H1 (cell line): Measurements from ENCODE around the gene DENND2D. TPM values are rescaled to one million over a fixed set of nuclear protein-coding genes. Genes with fewer than 3 reads are reported as not detected.

ENCODE experiments used
- CTCF ChIA-PET: fragments of 300-600 bp; sonication (Branson Sonifier 250); formaldehyde crosslinking; loops from one replicate; lab custom pipeline; 2021; ENCODE audit not compliant: partially characterized antibody; lab: Charles Lee
- POLR2A ChIA-PET: fragments of 300-600 bp; sonication (Branson Sonifier 250); formaldehyde crosslinking; loops from one replicate; lab custom pipeline; 2021; ENCODE audit warnings: inconsistent platforms; ENCODE audit not compliant: partially characterized antibody; lab: Charles Lee
- DNase-seq, 2 experiments: peaks; one replicate each; pipeline versions ENCODE4 v3.0.0 to v3.0.0-alpha.2; 2010 to 2022; ENCODE audit warnings: low spot score in 2 of 2, low read depth in 1 of 2, mixed read lengths in 1 of 2
- FAIRE-seq: peaks from 2 replicates; lab custom pipeline; 2011; peaks lifted over from hg19 to GRCh38; lab: Jason Lieb, UNC
- H2AFZ ChIP-seq: 2 replicates; pipeline ENCODE4 v1.8.1; 2012; ENCODE audit warnings: low read length, inconsistent platforms
- H2AK5ac ChIP-seq: 2 replicates; pipeline ENCODE4 v1.6.1; 2013; ENCODE audit warnings: low read depth, low read length
- H2BK120ac ChIP-seq: replicated peaks from 2 replicates; pipeline ENCODE3; 2013; ENCODE audit warnings: low read depth, low read length, inconsistent platforms
- H2BK12ac ChIP-seq: 2 replicates; pipeline ENCODE4 v1.6.1; 2013; ENCODE audit warnings: low read depth, low read length
- H2BK15ac ChIP-seq: 2 replicates; pipeline ENCODE4 v1.6.1; 2013; ENCODE audit warnings: low read length
- H2BK20ac ChIP-seq: 2 replicates; pipeline ENCODE4 v1.6.1; 2013; ENCODE audit warnings: low read length
- H2BK5ac ChIP-seq: 2 replicates; pipeline ENCODE4 v1.6.1; 2013; ENCODE audit warnings: low read depth, low read length
- H3K14ac ChIP-seq: 2 replicates; pipeline ENCODE4 v1.6.1; 2013; ENCODE audit warnings: inconsistent platforms; ENCODE audit not compliant: insufficient read length
- H3K18ac ChIP-seq: 2 replicates; pipeline ENCODE4 v1.6.1; 2013; ENCODE audit warnings: low read length; ENCODE audit errors: extremely low read depth
- H3K23ac ChIP-seq: 2 replicates; pipeline ENCODE4 v1.6.1; 2013; ENCODE audit warnings: inconsistent platforms; ENCODE audit not compliant: insufficient read length
- H3K23me2 ChIP-seq: 2 replicates; pipeline ENCODE4 v1.6.1; 2013; ENCODE audit warnings: low read depth, low read length
- H3K27ac ChIP-seq: 2 replicates; pipeline ENCODE4 v1.6.1; 2011; ENCODE audit warnings: low read depth, low read length, inconsistent platforms
- H3K27me3 ChIP-seq, 4 experiments: replicated peaks in 1 of 4; 1 replicate in 1 of 4; 2 replicates in 3 of 4; pipeline versions ENCODE4 v1.6.1 to v1.8.1; 2011 to 2013; ENCODE audit warnings: low read length in 3 of 4, mild to moderate bottlenecking in 3 of 4, inconsistent platforms in 2 of 4, mixed read lengths in 2 of 4, moderate library complexity in 1 of 4; ENCODE audit not compliant: control insufficient read depth in 3 of 4, insufficient read depth in 3 of 4; ENCODE audit errors: extremely low read depth in 1 of 4
- H3K36me3 ChIP-seq, 4 experiments: 2 replicates each; pipeline versions ENCODE4 v1.6.1 to v1.8.1; 2011 to 2013; ENCODE audit warnings: mild to moderate bottlenecking in 4 of 4, low read length in 3 of 4, moderate library complexity in 2 of 4, control low read depth in 1 of 4, inconsistent platforms in 1 of 4; ENCODE audit not compliant: insufficient read depth in 4 of 4, control insufficient read depth in 2 of 4
- H3K4ac ChIP-seq: replicated peaks from 2 replicates; pipeline ENCODE3; 2013; ENCODE audit warnings: low read length, low read depth, mixed read lengths, inconsistent platforms; ENCODE audit not compliant: insufficient read length
- H3K4me1 ChIP-seq, 4 experiments: replicated peaks in 1 of 4; 1 replicate in 1 of 4; 2 replicates in 3 of 4; pipeline versions ENCODE4 v1.6.1 to v1.8.1; 2011 to 2013; ENCODE audit warnings: low read length in 3 of 4, inconsistent platforms in 2 of 4, mixed read lengths in 1 of 4; ENCODE audit not compliant: insufficient read depth in 4 of 4, control insufficient read depth in 3 of 4
- H3K4me2 ChIP-seq, 2 experiments: 2 replicates each; pipeline versions ENCODE4 v1.6.1 to v1.8.1; 2011 to 2013; ENCODE audit warnings: low read depth in 2 of 2, low read length in 2 of 2, control low read depth in 1 of 2, inconsistent platforms in 1 of 2, mild to moderate bottlenecking in 1 of 2; ENCODE audit not compliant: insufficient read depth in 1 of 2
- H3K4me3 ChIP-seq, 4 experiments: fragments of 200-600, 300-600 bp in 1 of 4; sonication (generic), shearing (Covaris generic), sonication (Bioruptor Twin) in 1 of 4; 2 replicates each; pipeline versions ENCODE4 v1.5.1 to v1.8.1; 2011 to 2016; ENCODE audit warnings: low read length in 4 of 4, low read depth in 3 of 4, control low read depth in 2 of 4, inconsistent platforms in 2 of 4, mild to moderate bottlenecking in 2 of 4, mixed read lengths in 1 of 4, moderate library complexity in 1 of 4; ENCODE audit not compliant: insufficient read depth in 2 of 4; ENCODE audit errors: extremely low read depth in 1 of 4
- H3K56ac ChIP-seq: replicated peaks from 2 replicates; pipeline ENCODE3; 2013; ENCODE audit warnings: low read depth, mild to moderate bottlenecking, mixed read lengths, low read length, inconsistent platforms; ENCODE audit not compliant: insufficient read length
- H3K79me1 ChIP-seq: 2 replicates; pipeline ENCODE4 v1.6.1; 2013; ENCODE audit warnings: low read depth, low read length, control low read depth
- H3K79me2 ChIP-seq, 2 experiments: 2 replicates each; pipeline versions ENCODE4 v1.6.1 to v1.8.1; 2012 to 2013; ENCODE audit warnings: low read length in 2 of 2, mild to moderate bottlenecking in 2 of 2, inconsistent platforms in 1 of 2; ENCODE audit not compliant: insufficient read depth in 2 of 2, control insufficient read depth in 1 of 2
- H3K9ac ChIP-seq, 4 experiments: replicated peaks in 1 of 4; 1 replicate in 1 of 4; 2 replicates in 3 of 4; pipeline versions ENCODE4 v1.6.1 to v1.8.1; 2011 to 2013; ENCODE audit warnings: low read depth in 3 of 4, low read length in 3 of 4, control low read depth in 2 of 4, mild to moderate bottlenecking in 2 of 4, moderate library complexity in 2 of 4, inconsistent platforms in 1 of 4; ENCODE audit errors: extremely low read depth in 1 of 4
- H3K9me3 ChIP-seq, 2 experiments: 2 replicates each; pipeline versions ENCODE4 v1.6.1 to v1.8.1; 2012 to 2013; ENCODE audit warnings: mild to moderate bottlenecking in 2 of 2, moderate library complexity in 2 of 2, control low read depth in 1 of 2, inconsistent platforms in 1 of 2, low read depth in 1 of 2, low read length in 1 of 2, mixed read lengths in 1 of 2; ENCODE audit not compliant: insufficient read depth in 2 of 2
- H4K20me1 ChIP-seq, 2 experiments: replicated peaks in 1 of 2; 2 replicates each; pipeline versions ENCODE3 to v1.8.1; 2011 to 2013; ENCODE audit warnings: inconsistent platforms in 2 of 2, low read length in 2 of 2, mild to moderate bottlenecking in 1 of 2; ENCODE audit not compliant: insufficient read depth in 2 of 2, control insufficient read depth in 1 of 2
- H4K5ac ChIP-seq: 2 replicates; pipeline ENCODE4 v1.6.1; 2013; ENCODE audit warnings: low read length, low read depth, mixed read lengths, inconsistent platforms; ENCODE audit not compliant: insufficient read length
- H4K8ac ChIP-seq: 2 replicates; pipeline ENCODE4 v1.8.0; 2013; ENCODE audit warnings: mild to moderate bottlenecking, moderate library complexity, low read length, inconsistent platforms; ENCODE audit not compliant: insufficient read depth; ENCODE audit errors: extremely low read depth
- H4K91ac ChIP-seq: replicated peaks from 2 replicates; pipeline ENCODE3; 2013; ENCODE audit warnings: low read length, mixed read lengths, inconsistent platforms; ENCODE audit not compliant: insufficient read length
- MAX ChIP-seq: IDR thresholded peaks from 2 replicates; pipeline ENCODE4 v1.6.1; 2012; ENCODE audit warnings: inconsistent platforms
- RXRA ChIP-seq: IDR thresholded peaks from 2 replicates; pipeline ENCODE4 v1.6.1; 2011; ENCODE audit warnings: low read depth, mild to moderate bottlenecking, low read length, moderate library complexity; ENCODE audit not compliant: insufficient read depth
- WGBS, 2 experiments: shearing (Covaris generic) in 1 of 2; methylation state at CpG; one replicate each; pipeline versions ENCODE4 v1.1.6 to v1.1.7; 2013 to 2015; ENCODE audit warnings: low lambda C conversion rate in 2 of 2, mixed read lengths in 2 of 2, inconsistent platforms in 1 of 2, low coverage in 1 of 2, missing lambda C conversion rate in 1 of 2; ENCODE audit not compliant: insufficient replicate concordance in 2 of 2, insufficient coverage in 1 of 2, insufficient read length in 1 of 2; ENCODE audit errors: extremely low coverage in 1 of 2, missing lambda C conversion rate in 1 of 2; 5-methylcytosine and 5-hydroxymethylcytosine counted together
- polyA plus RNA-seq, 7 experiments: library from polyadenylated mRNA; depleted of rRNA in 3 of 7; stranded (reverse) in 5 of 7; unstranded in 2 of 7; fragments of >200 nt in 5 of 7; fragments of 200-250 nt in 2 of 7; gene quantifications; 1 replicate in 5 of 7; 2 replicates in 1 of 7; 4 replicates in 1 of 7; pipeline versions ENCODE4 v1.2.1 to v1.2.3, GENCODE V29; 2011 to 2013; ENCODE audit warnings: missing spikeins in 2 of 7, mixed read lengths in 2 of 7
- total RNA-seq: library from RNA; stranded (reverse); fragmentation: NEBNext Ultra II Directional; extraction: Animal tissue kit (Norgen Biotek cat#: 25700); gene quantifications from 2 replicates; pipeline ENCODE4 v1.2.1, GENCODE V29; 2021

DENND2D gene
- total and polyA plus RNA-seq, 2 of the 8 experiments (the other 6 are each of a cell fraction or from before 2014, with no cell fraction given) = 0.58 to 1.6 TPM

DNA sequence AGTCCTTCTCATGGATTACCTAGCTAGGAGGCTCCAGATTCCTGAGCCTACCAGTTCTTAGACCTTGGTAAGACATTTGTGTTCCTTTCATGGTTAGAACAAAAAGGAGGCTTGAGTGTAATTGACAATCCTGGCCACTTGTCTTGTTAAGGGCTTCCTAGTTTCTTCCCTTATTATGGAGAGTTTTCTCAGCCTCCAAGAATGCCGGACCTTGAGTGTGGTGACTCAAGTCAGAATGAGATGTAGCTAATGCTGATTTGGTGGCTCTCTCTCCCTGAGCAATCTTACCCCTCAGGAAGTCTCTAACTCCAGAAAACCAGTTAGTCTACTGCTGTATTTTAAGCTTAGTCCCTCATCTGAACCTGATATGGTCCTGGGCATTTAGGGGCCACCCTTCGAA lies 41.4 kb upstream of the DENND2D start:
- H2BK15ac ChIP-seq = no peak overlapping the region
- no peak overlapping the region for H3K18ac ChIP-seq
- H3K27me3 ChIP-seq = no peaks in the 10 kb centered on the region; a peak in 1 of 7 replicates
- H2BK20ac ChIP-seq = no peak overlapping the region
- H4K5ac ChIP-seq = no peak overlapping the region
- H3K4me3 ChIP-seq = no peak overlapping the region
- no peak overlapping the region for H3K27ac ChIP-seq
- H3K9ac ChIP-seq = no peak overlapping the region
- H2BK12ac ChIP-seq = no peak overlapping the region
- H3K23me2 ChIP-seq = no peaks in the 10 kb centered on the region; the same call in 1 of the 2 replicates
- no peak overlapping the region for H3K4me2 ChIP-seq
- no peak overlapping the region for H4K91ac ChIP-seq
- no peak overlapping the region for H2AK5ac ChIP-seq
- no peaks in the 10 kb centered on the region for H3K9me3 ChIP-seq
- no peak overlapping the region for H2BK120ac ChIP-seq
- H3K14ac ChIP-seq = no peak overlapping the region
- WGBS, 2 experiments = 86% methylated on average over 2 of the region's 2 CpGs; no CpG with 5 or more reads in 1 of the 2 experiments
- H2BK5ac ChIP-seq = no peak overlapping the region
- H2AFZ ChIP-seq = no peak overlapping the region
- ChIA-PET CTCF (interaction anchor here (0.8 to 1.4 kb wide), 6 partner anchors 9 to 91 kb away, joined by 3 to 4 read pairs (median 3); no protein-coding TSS in a partner anchor), POLR2A (no interaction called here)
- peaks cover 0 to 2% (median 0%) of the 10 kb centered on the region in 4 experiments; a peak in 2 of 7 replicates for H3K4me1 ChIP-seq
- H3K4ac ChIP-seq = no peak overlapping the region
- no peak overlapping the region for H3K23ac ChIP-seq
- no peaks in the 10 kb centered on the region for H3K79me1 ChIP-seq
- TF ChIP-seq RXRA = no peak
- TF ChIP-seq MAX = no peak
- H3K79me2 ChIP-seq = no peaks in the 10 kb centered on the region
- no peak overlapping the region for H4K8ac ChIP-seq
- H3K36me3 ChIP-seq = no peaks in the 10 kb centered on the region
- FAIRE-seq (no peak), DNase-seq (peak in 1 of 2 experiments; percentile 17)
- H4K20me1 ChIP-seq = no peaks in the 10 kb centered on the region
- H3K56ac ChIP-seq = no peak overlapping the region
